K562 (cell line): ENCODE measurements around the gene CPVL. TPM values are rescaled to one million over a fixed set of nuclear protein-coding genes. Genes with fewer than 3 reads are reported as not detected.
A peak's percentile ranks its signal among the peaks of the same experiment; 100 is the strongest.

Experiments used
- C11orf30 ChIP-seq: fragments of 450-650 bp; IDR thresholded peaks from 2 replicates; pipeline ENCODE4 v1.6.1; 2016; ENCODE audit warnings: low read depth, mild to moderate bottlenecking
- FOSL1 ChIP-seq: fragments of 200-800 bp; sonication (Bioruptor generic); conservative IDR thresholded peaks from 2 replicates; pipeline ENCODE4 v1.6.1; 2016; ENCODE audit warnings: missing genetic modification characterization, missing compliant biosample characterization
- ID3 ChIP-seq, 2 experiments: fragments of 250-450 bp in 1 of 2; fragments of 450-650 bp in 1 of 2; sonication (Bioruptor Pico) in 1 of 2; IDR thresholded peaks; 2 replicates each; pipeline versions ENCODE4 v1.6.1 to v1.8.0; 2016 to 2021; ENCODE audit warnings: mild to moderate bottlenecking in 2 of 2, moderate library complexity in 2 of 2, missing compliant biosample characterization in 1 of 2, missing genetic modification characterization in 1 of 2
- LCOR ChIP-seq: sonication (generic); formaldehyde crosslinking; IDR thresholded peaks from 2 replicates; pipeline ENCODE4 v1.8.0; 2022; ENCODE audit warnings: mild to moderate bottlenecking, missing genetic modification reagents
- MAFG ChIP-seq: fragments of 450-650 bp; conservative IDR thresholded peaks from 2 replicates; pipeline ENCODE4 v1.6.1; 2016; ENCODE audit warnings: missing genetic modification characterization, missing compliant biosample characterization
- MEIS2 ChIP-seq: fragments of 450-650 bp; IDR thresholded peaks from 2 replicates; pipeline ENCODE4 v1.6.1; 2014; ENCODE audit warnings: mild to moderate bottlenecking; ENCODE audit not compliant: partially characterized antibody
- ZNF224 ChIP-seq: sonication (generic); formaldehyde crosslinking; IDR thresholded peaks from 2 replicates; pipeline ENCODE4 v1.8.0; 2022; ENCODE audit warnings: mild to moderate bottlenecking, missing genetic modification reagents
- ZNF512 ChIP-seq: IDR thresholded peaks from 2 replicates; pipeline ENCODE4 v1.6.1; 2016; ENCODE audit warnings: missing genetic modification characterization, missing compliant biosample characterization
- polyA plus RNA-seq, 8 experiments: library from polyadenylated mRNA; depleted of rRNA in 4 of 8; stranded (reverse) in 5 of 8; unstranded in 3 of 8; fragments of >200 nt; fragmentation: Nextera tagmentation in 2 of 8; fragmentation: Illumina TruSeq in 1 of 8; extraction: Ambion mirVana in 2 of 8; extraction: Trizol in 1 of 8; gene quantifications; 2 replicates each; pipeline versions ENCODE4 v1.2.1 to v1.2.3, GENCODE V29; 2011 to 2014; ENCODE audit warnings: inconsistent platforms in 1 of 8, missing spikeins in 1 of 8
- total RNA-seq, 7 experiments: library from RNA; depleted of rRNA in 6 of 7; stranded (reverse); fragments of >200 nt in 6 of 7; fragmentation: Illumina TruSeq in 2 of 7; extraction: Trizol in 2 of 7; gene quantifications; 2 replicates each; pipeline versions ENCODE4 v1.2.1 to v1.2.3, GENCODE V29; 2011 to 2021; ENCODE audit warnings: low replicate concordance in 1 of 7
- TF ChIP-seq, protein P1 (sequence below), 2 experiments: fragments of 450-650 bp in 1 of 2; sonication (generic) in 1 of 2; formaldehyde crosslinking in 1 of 2; IDR thresholded peaks in 1 of 2; conservative IDR thresholded peaks in 1 of 2; 2 replicates each; pipeline versions ENCODE4 v1.6.1 to v1.8.1; 2016 to 2023; ENCODE audit warnings: mild to moderate bottlenecking in 2 of 2, moderate library complexity in 2 of 2, inconsistent platforms in 1 of 2, missing genetic modification reagents in 1 of 2
- TF ChIP-seq, protein P2 (sequence below), 2 experiments: IDR thresholded peaks; 2 replicates each; pipeline ENCODE4 v1.6.1; 2012; ENCODE audit warnings: improper control_type of control experiment in 2 of 2, low read depth in 2 of 2, low read length in 2 of 2, borderline replicate concordance in 1 of 2

The CPVL gene
- total and polyA plus RNA-seq, 9 of the 15 experiments (the other 6 are each of a cell fraction or from before 2014, with no cell fraction given) = 0.89 to 2.4 (median 1.5) TPM

DNA sequence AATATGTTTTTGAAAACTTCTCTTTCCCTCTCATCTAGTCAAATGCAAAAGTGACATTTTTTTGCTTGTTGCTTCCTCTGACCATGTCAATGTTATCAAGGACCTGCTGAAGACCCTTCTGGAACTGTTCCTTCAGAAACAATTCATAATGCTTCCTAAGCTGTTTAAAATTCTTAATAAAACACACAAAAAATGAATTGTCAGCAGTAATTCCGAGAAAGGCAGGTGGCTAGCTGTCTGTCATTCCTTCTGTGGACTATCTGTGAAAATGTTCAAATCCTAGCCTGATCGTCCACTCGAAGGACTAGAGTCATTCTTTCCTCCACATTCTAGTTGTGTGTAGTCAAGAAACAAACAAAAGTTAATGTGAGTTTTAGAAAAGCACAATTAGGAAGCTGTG lies 131.6 kb downstream of the CPVL start (continued):
- TF ChIP-seq ZNF224 = no peak
- TF ChIP-seq MEIS2 = no peak
- no peak for TF ChIP-seq FOSL1
- no peak for TF ChIP-seq LCOR (CRISPR knock-in tag)
- TF ChIP-seq, protein P1, sequence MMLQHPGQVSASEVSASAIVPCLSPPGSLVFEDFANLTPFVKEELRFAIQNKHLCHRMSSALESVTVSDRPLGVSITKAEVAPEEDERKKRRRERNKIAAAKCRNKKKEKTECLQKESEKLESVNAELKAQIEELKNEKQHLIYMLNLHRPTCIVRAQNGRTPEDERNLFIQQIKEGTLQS (IDR thresholded peaks at IDR 0.05) = no peak
- TF ChIP-seq, protein P1 (CRISPR knock-in tag; conservative IDR thresholded peaks at IDR 0.05) = no peak
- peak; percentile 42 for TF ChIP-seq MAFG (tag)
- no peak for TF ChIP-seq ID3 (CRISPR knock-in tag; IDR thresholded peaks at IDR 0.05)
- no peak for TF ChIP-seq ID3 (tag; IDR thresholded peaks at IDR 0.05)
- TF ChIP-seq, protein P2, sequence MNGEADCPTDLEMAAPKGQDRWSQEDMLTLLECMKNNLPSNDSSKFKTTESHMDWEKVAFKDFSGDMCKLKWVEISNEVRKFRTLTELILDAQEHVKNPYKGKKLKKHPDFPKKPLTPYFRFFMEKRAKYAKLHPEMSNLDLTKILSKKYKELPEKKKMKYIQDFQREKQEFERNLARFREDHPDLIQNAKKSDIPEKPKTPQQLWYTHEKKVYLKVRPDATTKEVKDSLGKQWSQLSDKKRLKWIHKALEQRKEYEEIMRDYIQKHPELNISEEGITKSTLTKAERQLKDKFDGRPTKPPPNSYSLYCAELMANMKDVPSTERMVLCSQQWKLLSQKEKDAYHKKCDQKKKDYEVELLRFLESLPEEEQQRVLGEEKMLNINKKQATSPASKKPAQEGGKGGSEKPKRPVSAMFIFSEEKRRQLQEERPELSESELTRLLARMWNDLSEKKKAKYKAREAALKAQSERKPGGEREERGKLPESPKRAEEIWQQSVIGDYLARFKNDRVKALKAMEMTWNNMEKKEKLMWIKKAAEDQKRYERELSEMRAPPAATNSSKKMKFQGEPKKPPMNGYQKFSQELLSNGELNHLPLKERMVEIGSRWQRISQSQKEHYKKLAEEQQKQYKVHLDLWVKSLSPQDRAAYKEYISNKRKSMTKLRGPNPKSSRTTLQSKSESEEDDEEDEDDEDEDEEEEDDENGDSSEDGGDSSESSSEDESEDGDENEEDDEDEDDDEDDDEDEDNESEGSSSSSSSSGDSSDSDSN (IDR thresholded peaks at IDR 0.05; ENCODE audit: borderline replicate concordance in 1 of 2, low read depth in 2 of 2, low read length in 2 of 2) = no peak
- peak; percentile 24; the same call in 1 of the 2 replicates for TF ChIP-seq C11orf30
- no peak for TF ChIP-seq ZNF512 (tag)
